Measurements from ENCODE around the gene ENGASE.

Gene ENGASE

DNA sequence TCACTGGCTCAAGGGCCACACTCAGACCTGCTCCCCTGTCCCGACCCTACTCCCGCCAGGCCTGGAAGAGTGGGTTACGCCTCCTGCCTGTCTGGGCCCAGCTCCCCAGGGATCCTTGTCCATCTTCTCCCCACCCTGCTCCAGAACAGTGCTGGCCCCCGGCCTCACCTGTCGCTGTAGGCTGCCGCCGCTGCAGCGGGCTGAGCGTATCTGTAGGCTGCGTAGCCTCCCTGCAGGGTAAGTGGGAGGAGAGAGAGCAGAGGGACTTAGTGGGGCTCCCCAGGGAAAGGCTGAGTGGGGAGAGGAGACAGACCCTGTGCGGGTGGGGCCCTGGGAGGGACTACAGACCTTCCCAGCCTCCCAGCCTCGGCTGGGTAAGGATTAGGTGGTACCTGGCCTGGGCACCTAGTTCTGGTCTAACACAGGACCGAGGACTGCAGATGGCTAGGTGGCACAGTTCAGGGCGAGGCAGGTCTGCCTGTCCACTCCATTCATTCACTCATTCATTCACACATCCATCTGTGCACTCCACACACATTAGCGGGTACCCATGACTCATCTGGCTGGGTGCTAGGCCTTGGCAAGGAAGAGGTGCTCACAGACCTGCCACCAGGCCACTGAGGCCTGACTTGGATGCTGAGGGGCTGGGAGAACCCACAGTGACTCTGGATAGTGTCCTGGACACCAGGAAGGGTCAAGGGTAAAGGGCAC lies 20.9 kb downstream of the ENGASE start:
- DNase-seq, result no peak

DNA sequence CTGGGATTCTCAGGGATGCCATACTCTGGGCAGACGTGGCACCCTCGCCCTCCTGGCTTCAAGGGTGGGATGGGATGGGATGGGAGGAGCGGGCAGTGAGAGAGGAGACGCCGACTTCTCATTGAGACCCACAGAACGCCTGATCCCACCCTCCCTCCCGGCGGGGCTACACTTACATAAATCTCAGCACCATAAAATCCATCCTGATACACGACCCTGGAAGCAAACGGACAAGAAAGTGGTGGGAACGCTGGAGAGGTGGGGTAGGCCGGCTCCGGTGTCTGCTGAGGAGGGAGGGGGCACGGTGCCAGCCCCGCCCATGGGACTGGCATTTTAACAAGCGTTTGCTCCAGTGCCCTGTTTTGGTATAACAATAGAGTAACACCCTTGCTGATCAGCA lies 21.9 kb downstream of the ENGASE start:
- no peak for DNase-seq

DNA sequence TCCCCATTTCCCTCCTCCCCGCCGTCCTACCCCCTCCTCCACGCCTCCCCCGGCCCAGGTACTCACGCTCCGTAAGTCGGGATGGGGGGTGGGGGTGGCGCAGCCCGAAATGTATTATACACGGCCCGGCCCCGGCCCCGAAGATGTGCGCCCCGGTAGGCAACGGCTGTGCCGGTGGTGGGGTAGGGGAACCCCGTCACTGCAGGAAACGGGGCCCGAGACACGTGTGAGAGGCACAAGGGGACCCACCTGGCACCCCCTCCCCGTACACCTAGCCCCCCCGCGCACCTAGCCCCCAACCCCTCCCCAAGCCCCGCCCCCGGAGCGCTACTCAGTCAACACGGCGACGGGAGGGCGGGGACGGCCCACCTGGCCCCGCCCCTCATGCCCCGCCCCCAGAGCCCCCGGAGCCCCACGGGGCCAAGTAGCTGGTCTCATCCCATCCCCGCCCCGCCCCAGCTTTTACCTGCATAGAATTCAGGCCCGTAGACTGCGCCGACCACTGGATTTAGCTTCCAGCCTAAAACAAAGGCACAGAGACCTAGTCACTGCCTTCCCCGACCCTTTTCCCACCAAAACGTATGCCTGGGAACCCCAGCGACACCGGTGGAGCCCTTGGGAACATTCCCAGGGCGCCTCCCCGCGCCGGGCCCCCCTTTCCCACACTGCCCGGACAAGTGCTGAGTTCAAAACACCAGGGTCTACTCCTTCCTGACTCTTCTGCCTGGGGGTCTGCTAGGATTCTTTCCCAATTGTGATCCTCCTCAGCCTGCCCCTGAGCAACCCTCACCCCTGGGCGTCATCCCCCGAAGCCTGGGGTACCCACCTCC lies 22.8 kb downstream of the ENGASE start:
- DNase-seq, result no peak

DNA sequence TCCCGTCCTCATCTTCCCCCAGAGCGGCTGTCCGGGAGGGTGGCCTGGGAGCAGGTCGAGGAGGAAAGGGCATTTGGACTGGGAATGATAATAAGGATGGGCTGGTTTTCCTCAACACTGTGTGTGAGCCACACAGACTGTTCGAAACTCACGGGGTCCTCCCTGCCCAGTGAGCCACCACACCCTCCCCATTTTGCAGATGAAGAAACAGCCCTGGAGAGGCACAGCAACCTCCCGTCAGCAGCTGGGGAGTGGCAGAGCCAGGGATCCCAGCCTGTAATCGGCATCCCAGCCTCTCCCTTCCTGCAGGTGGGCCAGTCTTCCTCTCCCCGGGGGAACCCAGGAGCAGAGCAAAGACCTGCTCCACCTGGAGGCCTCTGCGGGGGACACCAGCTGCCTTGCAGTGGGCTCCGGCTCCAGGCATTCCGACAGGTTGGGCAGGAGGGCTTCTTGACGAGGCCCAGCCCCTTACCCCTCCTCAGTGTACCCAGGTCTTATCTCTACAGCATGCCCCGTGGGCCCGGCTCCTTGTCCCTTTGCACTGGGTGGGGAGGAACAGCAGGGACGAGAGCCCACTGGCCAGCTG lies 23.8 kb downstream of the ENGASE start:
- no peak for DNase-seq

- DNase-seq, result no peak
Observed at GRCh38 chr17:79100405-79100804, 25.8 kb downstream of the ENGASE start.

- DNase-seq, result no peak
Observed at GRCh38 chr17:79101111-79101673, 26.6 kb downstream of the ENGASE start.

- DNase-seq, result no peak
Observed at GRCh38 chr17:79102214-79102613, 27.6 kb downstream of the ENGASE start.

DNA sequence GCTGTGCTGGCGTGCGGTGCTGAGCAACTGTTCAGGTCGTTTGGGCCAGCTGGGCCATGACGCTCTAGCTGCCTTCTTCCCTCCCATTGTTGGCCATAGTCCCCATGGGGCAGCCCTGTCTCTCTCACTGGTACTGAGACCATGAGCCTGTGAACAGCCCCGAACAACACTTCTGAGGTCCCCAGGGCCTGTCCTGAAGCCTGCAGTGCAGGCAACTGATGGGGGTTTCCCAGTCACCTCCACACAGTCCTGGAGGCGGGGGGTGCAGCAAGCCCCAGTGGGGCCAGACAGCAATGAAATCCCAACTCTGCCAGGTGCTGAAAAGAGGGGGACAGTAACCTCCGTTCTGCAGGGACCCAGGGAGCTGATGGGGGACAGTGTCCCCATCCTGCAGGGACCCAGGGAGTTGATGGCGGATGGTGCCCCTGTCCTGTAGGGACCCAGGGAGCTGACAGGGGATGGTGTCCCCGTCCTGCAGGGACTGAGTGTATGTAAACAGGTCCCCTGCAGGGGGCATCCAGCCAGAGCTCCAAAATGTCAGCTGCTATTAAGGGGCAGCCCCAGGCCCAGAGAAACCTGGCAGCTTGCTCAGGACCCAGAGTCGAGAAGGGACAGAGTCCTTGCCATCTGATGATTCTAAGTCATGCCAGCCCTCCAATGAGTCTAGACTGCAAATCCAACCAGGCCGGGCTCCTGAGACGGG lies 30.4 kb downstream of the ENGASE start:
- no peak for DNase-seq

- no peak for DNase-seq
Observed at GRCh38 chr17:79105937-79106336, 31.3 kb downstream of the ENGASE start.

DNA sequence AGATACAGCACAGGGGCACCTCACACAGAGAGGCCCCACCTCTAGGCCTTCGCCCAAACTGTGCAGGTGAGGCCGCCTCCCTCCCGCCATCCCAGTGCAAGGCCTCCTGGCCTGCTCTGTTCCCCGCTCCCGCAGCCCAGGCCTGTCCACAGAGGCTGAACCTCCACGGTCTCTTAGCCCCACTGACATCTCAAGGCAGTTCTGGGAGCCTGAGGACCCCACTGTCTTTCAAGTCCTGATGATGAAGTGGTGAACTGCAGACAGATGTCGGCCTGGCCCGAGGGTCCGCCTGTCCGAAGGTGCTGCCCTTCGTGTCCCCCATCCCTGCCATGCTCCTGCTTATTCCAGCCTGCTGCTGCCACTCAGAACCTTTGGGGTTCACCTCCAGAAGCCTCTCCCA lies 32.3 kb downstream of the ENGASE start:
- no peak for DNase-seq

DNA sequence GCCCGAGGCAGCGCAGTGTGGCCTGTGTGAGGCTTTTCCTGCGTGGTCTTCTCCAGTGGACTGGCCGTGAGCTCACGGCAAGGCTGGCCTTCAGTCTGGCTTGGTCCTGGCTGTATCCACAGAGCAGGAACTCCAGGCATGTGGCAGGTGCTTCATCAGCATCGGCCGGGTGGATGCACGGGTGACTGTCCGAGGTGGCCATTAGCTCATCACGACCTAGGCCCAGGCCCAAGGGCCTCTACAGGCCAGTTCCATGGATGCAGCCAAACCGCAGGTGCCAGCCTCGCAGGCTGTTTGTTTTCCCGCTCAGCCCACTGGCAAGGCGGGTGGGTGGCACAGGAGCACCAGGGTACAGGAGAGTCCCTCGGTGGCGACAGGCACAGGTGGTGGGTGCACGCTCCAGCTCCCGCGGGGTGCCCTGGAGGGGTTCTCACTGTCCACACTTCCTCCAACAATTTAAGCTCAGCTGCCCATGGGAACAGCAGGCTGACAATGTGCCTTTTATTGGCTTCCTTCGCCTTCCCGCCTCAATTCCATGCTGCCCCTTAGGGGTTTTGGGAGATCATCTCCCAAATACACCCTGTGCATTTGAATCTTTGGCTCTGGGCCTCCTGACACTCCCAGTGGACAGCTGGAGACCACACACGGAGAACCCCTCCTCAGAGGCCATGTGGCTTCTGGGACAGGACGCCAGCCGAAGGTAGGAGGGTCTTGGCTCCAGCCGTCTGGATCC lies 33.0 kb downstream of the ENGASE start:
- no peak for DNase-seq

DNA sequence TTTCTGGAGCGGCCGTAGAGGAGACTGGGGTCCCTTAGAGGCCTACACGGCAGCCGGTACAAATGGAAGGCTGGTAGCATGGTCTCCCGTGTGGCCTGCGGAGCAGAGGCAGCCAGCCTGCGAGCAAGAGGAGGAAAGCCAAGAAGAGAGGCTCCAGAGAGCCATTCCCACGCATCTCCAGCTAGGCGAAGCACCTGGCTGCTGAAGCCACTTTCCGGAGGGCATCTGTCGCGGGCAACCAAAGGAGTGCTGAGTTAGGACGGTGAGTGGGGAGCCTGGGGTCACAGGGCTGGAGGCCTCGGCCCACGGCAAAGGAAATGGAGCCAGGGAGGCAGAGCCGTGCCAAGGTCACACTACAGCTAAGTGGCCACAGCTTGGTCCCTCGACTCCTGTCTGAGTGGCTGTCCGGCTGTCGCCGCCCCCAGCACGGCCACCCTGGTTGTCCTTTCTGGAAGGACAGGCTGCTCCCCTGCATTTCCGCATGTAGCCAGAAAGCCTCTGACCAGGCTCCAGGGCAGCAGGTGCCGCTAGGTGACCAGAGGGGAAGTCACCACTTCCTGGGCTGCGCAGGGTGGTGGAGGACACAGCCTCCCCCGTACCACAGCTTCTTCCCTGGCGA lies 33.7 kb downstream of the ENGASE start:
- DNase-seq, result no peak

GRCh38 chr17:79108870-79109269 lies 34.2 kb downstream of the ENGASE start:
- no peak for DNase-seq

DNA sequence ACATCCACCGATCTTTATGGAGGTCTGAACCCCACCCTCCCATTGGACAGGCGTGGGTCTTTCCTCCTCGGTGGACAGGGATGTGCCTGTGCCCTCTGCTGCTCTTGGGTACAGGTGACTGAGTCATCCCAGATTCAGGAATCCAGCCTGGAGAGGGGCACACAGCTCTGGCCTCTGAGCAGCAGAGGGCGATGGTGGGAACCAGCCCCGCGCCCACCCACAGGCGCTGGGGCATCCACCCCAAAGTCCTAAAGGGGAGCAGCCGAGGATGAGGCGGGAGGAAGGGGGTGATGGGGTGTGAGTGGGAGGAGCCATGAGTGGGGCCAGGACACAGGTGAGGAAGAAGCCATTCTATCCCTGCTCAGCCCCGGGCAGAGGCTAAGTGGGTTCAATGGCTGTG lies 35.0 kb downstream of the ENGASE start:
- no peak for DNase-seq

GRCh38 chr17:79111097-79111496 lies 36.5 kb downstream of the ENGASE start:
- DNase-seq, result no peak

DNA sequence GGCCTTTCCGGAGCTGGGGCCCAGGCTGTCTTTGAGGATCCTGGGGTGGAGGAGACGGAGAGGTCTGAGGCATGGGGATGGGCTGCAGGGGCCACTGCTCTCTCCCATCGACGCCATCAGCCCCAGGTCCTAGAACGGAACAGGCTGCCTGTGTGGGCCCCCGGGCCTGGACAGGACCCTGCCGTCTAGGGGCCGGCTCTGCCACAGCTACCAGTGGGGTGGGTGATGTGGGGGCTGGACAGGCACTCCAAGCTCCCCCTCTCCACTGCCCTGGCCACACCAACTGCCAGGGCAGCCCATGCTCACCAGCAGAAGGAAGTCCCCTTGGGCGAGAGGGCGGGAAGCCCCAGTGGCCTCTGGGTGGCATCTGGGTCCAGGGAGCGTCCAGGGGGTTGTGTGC lies 37.8 kb downstream of the ENGASE start:
- no peak for DNase-seq

GRCh38 chr17:79113699-79114457 lies 39.3 kb downstream of the ENGASE start:
- DNase-seq, result no peak

GRCh38 chr17:79114458-79115301 lies 40.1 kb downstream of the ENGASE start:
- peak; percentile 82 for DNase-seq

DNA sequence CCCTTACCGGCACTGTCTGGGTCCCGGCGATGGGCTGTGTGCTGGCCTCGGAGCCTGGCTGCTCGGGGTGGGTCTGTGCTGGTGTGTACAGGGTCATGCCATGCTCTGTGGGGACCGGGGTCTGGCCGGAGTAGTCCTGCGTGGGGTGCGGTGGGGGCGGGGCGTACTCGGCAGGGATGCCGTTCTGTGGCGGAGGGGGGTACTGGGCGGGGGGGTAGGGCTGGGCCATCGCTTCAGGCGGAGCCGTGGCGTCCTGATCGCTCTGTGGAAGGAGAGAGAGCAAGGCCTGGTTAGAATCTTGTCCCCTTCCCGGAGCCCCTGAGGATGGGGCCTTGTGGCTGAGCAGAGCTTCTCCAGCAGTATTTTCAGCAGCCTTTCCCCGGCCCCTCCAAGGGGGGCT lies 40.9 kb downstream of the ENGASE start:
- DNase-seq, result no peak
